Left lung (tissue), 10 donors: ENCODE data around the gene HOXA11. TPM values are rescaled to one million over a fixed set of nuclear protein-coding genes. Genes with fewer than 3 reads are reported as not detected.

Experiments
- ATAC-seq: fragments of 200-7000 bp; cut with Tn5 transposase; one replicate; pipeline ENCODE4 v1.9.1; 2020; ENCODE audit warnings: moderate library complexity
- DNase-seq, 4 donors: peaks; one replicate each; pipeline ENCODE4 v3.0.0-alpha.2; 2013 to 2020
- H3K27ac ChIP-seq, 2 donors: fragments of 200-600 bp; sonication (generic) in 1 of 2; one replicate each; pipeline versions ENCODE4 v1.5.0 to v1.8.0; 2020 to 2021
- H3K27me3 ChIP-seq, 2 donors: fragments of 200-600 bp; sonication (generic) in 1 of 2; one replicate each; pipeline versions ENCODE4 v1.5.0 to v1.8.0; 2020 to 2021
- H3K36me3 ChIP-seq, 2 donors: fragments of 200-600 bp; sonication (generic) in 1 of 2; one replicate each; pipeline versions ENCODE4 v1.5.0 to v1.8.0; 2020 to 2021
- H3K4me1 ChIP-seq, 2 donors: fragments of 200-600 bp; one replicate each; pipeline ENCODE4 v1.8.0; 2021
- H3K4me3 ChIP-seq, 2 donors: fragments of 200-600 bp; sonication (generic) in 1 of 2; one replicate each; pipeline versions ENCODE4 v1.5.0 to v1.8.0; 2020 to 2021; ENCODE audit warnings: mild to moderate bottlenecking in 1 of 2
- H3K9me3 ChIP-seq, 2 donors: fragments of 200-600 bp; sonication (generic) in 1 of 2; one replicate each; pipeline versions ENCODE4 v1.5.0 to v1.8.0; 2020 to 2021
- CTCF ChIP-seq, 2 donors: fragments of 200-600 bp; sonication (generic) in 1 of 2; IDR thresholded peaks; one replicate each; pipeline versions ENCODE4 v1.5.0 to v1.8.0; 2021; ENCODE audit warnings: antibody characterized with exemption in 2 of 2
- intact Hi-C, 2 donors: fragments of 100-400 bp; cut with DNase I; formaldehyde crosslinking; loops; one replicate each; pipeline versions ENCODE4 v1.11.2 to v1.14.2; 2022
- polyA plus RNA-seq, 6 donors: library from polyadenylated mRNA; unstranded; fragments of 120-200 nt; gene quantifications; one replicate each; pipeline ENCODE4 v1.2.1, GENCODE V29; 2013; ENCODE audit not compliant: insufficient read length in 6 of 6
- total RNA-seq, 2 donors: library from RNA; stranded (reverse); fragmentation: NEBNext Ultra II Directional; extraction: Animal tissue kit (Norgen Biotek cat#: 25700); gene quantifications; one replicate each; pipeline ENCODE4 v1.2.1, GENCODE V29; 2021
- donor health status: DM: no; HTN: yes; CAD: no.
- donor health status: DM: no; HTN: no; CAD: no.

Gene HOXA11
- total and polyA plus RNA-seq, 8 donors: 0.10 to 0.23 (median 0.13) TPM; not detected in 4

GRCh38 chr7:27138472-27138871, 46.6 kb downstream of the HOXA11 start:
- Histone ChIP-seq H3K27ac (peak overlapping the region; percentile 86 to 92), H3K4me3 (peak overlapping the region in 1 of 2 donors; percentile 52), H3K36me3 (no peaks in the 10 kb centered on the region), H3K9me3 (no peaks in the 10 kb centered on the region), H3K4me1 (peaks cover 17 to 39% of the 10 kb centered on the region in 2 donors), H3K27me3 (peaks cover 13 to 99% of the 10 kb centered on the region in 2 donors)
- DNase-seq: peak in 2 of 4 donors; percentile 21 to 30
- no peak for TF ChIP-seq CTCF (IDR thresholded peaks at IDR 0.05)
- no peak for ATAC-seq
- intact Hi-C loops: no loop called here

GRCh38 chr7:27137640-27138315, 47.3 kb downstream of the HOXA11 start:
- Histone ChIP-seq H3K27me3 (peaks cover 13 to 99% of the 10 kb centered on the region in 2 donors), H3K27ac (peak overlapping the region; percentile 86 to 92), H3K4me1 (peaks cover 17 to 43% of the 10 kb centered on the region in 2 donors), H3K36me3 (no peaks in the 10 kb centered on the region), H3K4me3 (no peak overlapping the region), H3K9me3 (no peaks in the 10 kb centered on the region)
- TF ChIP-seq CTCF (IDR thresholded peaks at IDR 0.05): no peak
- intact Hi-C loops: no loop called here
- DNase-seq: peak in 2 of 4 donors; percentile 40 to 45
- no peak for ATAC-seq

GRCh38 chr7:27134392-27134791, 50.6 kb downstream of the HOXA11 start:
- Histone ChIP-seq H3K9me3 (no peaks in the 10 kb centered on the region), H3K27ac (peak overlapping the region; percentile 16 to 42), H3K36me3 (no peaks in the 10 kb centered on the region), H3K4me1 (peaks cover 17 to 52% of the 10 kb centered on the region in 2 donors), H3K27me3 (peaks cover 9 to 99% of the 10 kb centered on the region in 2 donors), H3K4me3 (no peak overlapping the region)
- no peak for ATAC-seq
- intact Hi-C loops: no loop called here
- DNase-seq: peak in 2 of 4 donors; percentile 74 to 83
- no peak for TF ChIP-seq CTCF (IDR thresholded peaks at IDR 0.05)

GRCh38 chr7:27133409-27134231, 51.4 kb downstream of the HOXA11 start:
- Histone ChIP-seq H3K27ac (peak overlapping the region; percentile 16 to 42), H3K9me3 (no peaks in the 10 kb centered on the region), H3K27me3 (peaks cover 6 to 99% of the 10 kb centered on the region in 2 donors), H3K4me1 (peaks cover 17 to 52% of the 10 kb centered on the region in 2 donors), H3K36me3 (no peaks in the 10 kb centered on the region), H3K4me3 (no peak overlapping the region)
- no peak for ATAC-seq
- intact Hi-C loops: no loop called here
- TF ChIP-seq CTCF (IDR thresholded peaks at IDR 0.05): no peak
- no peak for DNase-seq

- H3K36me3 ChIP-seq: no peaks in the 10 kb centered on the region
- no peak overlapping the region for H3K4me3 ChIP-seq
- H3K9me3 ChIP-seq: no peaks in the 10 kb centered on the region
- peaks cover 18 to 52% of the 10 kb centered on the region in 2 donors for H3K4me1 ChIP-seq
- TF ChIP-seq CTCF (IDR thresholded peaks at IDR 0.05): no peak
- peak overlapping the region in 1 of 2 donors; percentile 16 for H3K27ac ChIP-seq
- ATAC-seq (no peak), DNase-seq (no peak)
- peaks cover 6 to 98% of the 10 kb centered on the region in 2 donors for H3K27me3 ChIP-seq
- intact Hi-C loops: no loop called here
Observed at GRCh38 chr7:27132978-27133377, 52.1 kb downstream of the HOXA11 start.
